NCI-H345 treated with DMSO at 0.1 percent for 48 hours (cell line): Measurements from ENCODE around the gene GAS6.

Source experiments
- DNase-seq: peaks from one replicate; lab custom pipeline; 2025; ENCODE audit not compliant: unreplicated experiment; lab: John Stamatoyannopoulos, UW

GAS6 gene

DNA sequence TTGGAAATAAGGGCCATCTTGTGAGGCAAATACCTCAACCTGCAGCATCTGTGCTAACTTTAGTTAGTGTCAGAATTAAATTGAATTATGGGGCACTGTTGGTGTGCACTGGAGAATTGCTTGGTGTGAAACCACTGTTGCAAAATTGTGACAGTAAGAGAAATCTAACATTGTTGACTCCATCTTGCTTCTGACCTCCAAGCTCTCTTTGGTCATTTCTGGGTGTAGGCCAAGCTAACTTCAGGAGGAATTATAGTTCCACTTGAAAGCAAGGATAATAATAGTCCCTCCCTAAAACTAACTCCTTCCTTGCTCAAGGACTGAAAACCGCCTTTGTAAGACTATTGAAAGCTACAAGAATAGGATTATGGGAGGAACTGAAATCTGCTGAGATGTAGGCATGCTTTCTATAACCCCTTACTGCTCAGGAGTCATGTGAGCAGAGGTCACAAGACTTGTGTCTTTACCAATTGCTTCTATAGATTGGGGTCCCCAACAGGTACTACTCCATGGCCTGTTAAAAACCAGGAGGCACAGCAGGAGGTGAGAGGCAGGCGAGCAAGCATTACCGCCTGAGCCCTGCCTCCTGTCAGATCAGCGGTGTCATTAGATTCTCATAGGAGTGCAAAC, 24.9 kb upstream of the GAS6 start:
- no peak for DNase-seq

DNA sequence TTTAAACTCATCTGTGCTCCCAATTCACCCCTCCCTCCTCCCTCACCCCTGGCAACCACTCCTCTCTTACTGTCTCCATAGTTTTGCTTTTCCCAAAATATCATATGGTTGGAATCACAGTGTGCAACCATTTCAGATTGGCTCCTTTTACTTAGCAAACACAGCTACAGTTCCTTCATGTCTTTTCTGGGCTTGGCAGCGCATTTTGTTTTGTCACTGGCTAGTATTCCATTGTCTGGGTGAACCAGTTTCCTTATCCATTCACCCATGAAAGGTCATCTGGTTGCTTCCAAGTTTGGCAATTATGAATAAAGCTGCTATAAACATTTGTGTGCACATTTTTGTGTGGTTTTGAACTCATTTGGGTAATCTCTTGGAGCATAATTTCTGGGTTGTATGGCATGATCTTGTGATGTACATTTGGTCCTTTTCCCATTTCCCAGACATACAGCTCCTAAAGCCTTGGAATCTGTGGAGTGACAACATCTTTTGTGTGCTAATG, 23.9 kb upstream of the GAS6 start:
- DNase-seq = no peak

DNA sequence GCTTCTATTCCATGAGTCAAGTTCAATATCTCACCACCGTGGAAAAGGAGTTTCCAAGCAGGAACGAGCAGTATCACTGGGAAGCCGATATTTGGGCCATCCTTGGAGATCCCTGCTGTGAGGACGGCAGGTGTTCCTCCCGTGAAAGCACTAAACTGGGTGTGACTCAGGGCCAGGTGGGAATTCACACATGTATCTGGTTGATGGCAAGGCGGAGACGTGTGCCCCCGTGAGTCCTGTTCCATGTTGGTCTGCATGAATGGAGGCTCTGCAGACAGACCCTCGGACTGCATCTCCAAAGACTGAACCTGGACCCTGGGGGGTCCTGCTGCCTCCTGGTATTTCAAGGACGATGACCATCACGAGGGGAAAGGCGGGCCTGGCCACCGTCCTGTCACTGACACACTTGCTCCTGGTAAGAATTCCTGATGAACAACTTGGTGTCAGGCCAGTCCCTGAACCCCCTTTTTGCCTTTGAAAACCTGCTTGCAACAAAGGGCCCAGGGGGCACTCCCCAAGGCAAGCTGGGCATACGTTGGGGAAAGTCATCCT, 22.8 kb upstream of the GAS6 start:
- peak; percentile 33 for DNase-seq

DNA sequence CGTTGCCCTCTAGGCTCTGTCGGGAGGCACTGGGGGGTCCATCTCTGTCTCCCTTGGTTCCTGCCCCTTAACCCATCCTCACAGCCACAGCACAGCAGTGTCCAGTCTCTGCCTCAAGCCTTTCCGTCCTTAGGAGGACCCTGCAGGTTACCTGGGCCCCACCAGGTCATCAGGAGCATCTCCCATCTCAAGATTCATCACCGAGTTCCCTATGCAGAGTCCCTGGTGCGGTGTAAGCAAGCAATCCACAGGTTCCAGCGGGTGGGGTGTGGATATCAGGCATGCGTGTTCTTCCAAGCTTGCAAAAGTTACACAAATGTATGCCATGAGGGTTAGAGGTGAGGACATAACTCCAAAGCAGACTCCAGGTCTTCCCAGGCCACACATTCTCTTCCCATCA, 20.9 kb upstream of the GAS6 start:
- DNase-seq = no peak

DNA sequence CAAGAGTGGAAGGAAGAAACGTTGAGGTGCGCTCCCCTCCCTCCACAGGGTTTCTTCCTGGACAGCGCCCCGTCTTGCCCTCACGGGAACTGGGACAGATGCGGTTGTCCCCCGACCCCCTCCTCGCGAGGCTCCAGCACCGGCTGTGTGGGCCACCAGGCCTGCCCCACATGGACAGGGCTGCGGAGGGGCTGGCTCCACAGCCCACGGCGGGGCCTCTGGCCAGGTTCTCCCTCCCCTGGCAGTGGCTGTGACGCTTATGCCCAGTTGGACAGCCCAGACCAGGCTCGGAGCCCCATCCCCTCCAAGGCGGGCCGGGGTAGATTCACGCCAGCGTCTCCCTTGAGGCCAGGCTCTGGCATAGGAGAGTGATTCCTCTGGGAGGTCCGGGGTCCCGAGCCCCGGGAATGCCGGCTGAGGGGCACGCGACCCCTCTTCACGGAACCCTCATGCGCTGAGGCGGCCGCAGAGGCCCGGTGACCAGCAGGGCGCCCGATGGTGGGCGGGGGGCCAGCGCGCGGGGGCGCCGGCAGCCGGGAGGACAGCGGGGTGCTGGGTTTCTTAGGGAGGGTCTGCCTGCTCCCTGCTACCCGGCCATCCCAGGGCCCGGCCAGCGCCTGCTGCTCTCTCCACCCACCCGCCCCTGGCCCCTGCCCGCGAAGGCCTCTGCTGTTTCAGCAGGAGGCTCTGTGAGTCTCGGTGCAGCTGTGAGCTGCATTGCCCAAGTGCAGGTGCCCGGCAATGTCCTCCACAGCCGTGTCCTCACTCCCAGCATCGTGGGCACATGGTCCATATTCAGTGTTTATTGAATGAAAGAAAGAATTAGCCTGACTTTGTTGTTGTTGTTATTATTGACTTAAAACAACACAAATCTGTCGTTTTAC, 20.3 kb upstream of the GAS6 start:
- DNase-seq = no peak

DNA sequence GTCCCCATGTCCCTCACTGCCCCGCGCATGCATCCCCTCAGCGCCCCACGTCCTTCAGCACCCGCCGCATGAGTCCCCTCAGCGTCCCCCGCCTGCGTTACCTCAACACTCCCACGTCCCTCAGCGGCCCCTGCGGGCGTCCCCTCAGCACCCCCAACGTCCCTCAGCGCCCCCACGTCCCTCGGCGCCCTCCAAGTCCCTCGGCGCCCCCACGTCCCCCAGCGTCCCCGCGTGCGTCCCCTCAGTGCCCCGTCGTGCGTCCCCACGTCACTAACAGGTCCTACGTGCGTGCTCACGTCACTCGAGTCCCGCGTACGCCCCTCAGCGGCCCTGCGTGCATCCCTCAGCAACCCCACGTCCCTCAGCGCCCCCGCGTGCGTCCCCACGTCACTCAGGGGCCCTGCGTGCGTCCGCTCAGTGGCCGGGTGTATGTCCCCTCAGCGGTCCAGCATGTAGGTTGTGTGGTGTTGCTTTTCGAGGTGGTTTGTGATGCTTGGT, 19.5 kb upstream of the GAS6 start:
- DNase-seq = no peak

DNA sequence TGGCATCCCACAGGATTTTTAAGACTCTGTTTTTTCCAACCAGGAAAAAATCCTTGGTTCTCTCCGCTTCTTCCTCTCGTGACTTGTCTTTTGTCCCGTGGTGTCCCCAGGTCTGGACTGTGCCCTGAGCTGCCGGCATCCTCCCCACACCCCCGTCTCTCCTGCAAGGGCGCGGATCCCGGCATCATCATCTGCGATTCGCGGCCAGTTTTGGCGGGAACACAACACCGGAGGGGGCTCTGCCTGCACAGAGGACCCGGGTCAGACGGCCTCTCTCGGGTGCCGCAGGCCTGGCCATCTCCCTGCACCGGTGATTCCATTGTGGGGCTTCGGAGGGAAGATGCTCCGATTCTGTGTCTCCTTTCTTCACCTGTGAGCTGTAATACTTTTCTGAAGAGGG, 18.8 kb upstream of the GAS6 start:
- DNase-seq = no peak

DNA sequence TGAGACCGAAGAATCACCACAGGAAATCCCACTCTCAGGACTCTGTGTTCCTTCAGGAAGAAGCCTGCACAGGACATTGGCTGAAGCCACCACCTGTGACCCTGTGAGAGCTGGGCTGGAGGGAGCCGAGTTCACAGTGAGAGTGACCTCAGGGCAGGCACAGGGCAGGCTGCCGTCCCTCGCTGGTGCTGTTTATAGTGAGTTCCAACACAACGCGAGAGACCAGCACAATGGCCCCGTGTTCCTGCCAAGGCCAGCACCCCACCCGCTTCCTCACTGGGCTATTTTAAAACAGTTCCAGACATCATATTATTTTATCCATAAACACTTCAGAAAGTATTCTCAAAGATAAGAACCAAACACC, 18.4 kb upstream of the GAS6 start:
- no peak for DNase-seq

DNA sequence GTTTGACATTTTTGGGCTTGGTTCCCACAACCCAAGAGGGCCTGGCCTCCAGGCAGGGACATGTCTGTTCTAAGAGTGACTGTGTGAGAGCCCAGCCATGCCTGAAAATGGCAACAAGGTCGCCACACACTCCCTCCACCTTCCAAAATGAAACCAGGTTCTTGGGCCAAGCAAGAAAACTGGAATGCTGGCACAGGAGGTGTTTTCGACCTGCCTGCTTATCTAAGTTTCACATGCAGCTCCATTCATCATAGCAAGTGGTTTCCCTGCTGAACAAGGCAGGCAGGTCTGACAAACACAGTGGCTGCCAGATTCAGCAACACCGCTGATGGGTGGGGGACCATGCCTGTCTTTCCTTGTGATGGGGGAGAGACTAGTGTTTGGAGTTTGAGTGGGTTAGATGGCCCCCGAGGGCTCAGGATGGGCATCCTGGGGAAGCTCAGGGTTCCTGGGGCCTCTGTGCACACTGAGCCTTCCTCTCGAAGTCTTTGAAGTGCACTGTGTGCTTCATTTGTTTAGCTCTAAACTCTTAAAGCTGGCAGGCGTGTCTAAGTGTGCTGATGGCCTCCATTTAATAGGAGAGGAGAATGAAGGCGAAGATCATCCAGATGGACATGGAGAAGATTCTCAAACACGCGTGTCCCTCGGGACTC, 17.9 kb upstream of the GAS6 start:
- peak; percentile 22 for DNase-seq

DNA sequence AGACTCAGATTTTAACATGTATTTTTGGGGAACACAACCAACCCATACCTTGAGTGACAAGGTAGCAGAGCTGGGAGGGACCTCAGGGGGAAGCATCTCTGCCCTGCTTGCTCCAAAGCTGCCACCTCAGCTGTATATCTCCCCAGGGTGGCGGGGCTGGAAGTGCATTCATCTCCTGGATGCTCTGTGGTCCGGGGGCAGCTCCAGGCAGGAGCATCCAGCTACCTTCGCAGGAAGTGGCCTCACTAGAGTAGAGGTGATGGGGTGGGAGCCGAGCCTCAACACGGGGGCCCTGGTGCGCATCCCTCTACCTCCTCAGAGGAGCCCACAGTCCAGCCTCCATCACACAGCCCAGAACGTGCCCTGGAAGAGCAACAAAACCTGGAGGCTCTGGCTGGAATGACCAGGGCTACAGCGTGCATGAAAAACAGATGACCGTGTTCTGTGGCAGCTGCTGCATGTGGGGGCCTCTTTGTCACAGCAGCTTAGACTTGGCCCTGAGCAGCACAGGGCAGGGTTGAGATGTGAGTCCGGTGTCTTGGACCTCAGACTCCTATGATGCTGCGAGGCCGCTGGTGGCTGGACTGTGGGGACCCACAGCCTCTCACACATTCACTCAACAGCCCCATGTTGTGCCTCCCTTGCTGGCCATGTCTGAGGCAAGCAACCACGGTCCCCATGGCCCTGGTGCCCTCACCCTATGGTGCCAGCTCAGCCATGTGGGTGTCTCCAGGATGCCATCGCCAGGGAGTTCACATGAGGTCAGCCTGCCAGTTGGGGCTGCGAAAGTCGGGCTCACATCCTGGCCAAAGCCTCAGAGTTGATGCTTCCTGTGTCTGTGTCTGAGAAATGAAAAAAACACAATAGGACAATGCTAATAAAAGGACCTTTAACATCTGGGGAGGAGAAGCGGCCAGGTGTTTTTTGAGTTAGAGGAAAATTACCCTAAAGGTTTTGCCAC, 17.1 kb upstream of the GAS6 start:
- DNase-seq = no peak

DNA sequence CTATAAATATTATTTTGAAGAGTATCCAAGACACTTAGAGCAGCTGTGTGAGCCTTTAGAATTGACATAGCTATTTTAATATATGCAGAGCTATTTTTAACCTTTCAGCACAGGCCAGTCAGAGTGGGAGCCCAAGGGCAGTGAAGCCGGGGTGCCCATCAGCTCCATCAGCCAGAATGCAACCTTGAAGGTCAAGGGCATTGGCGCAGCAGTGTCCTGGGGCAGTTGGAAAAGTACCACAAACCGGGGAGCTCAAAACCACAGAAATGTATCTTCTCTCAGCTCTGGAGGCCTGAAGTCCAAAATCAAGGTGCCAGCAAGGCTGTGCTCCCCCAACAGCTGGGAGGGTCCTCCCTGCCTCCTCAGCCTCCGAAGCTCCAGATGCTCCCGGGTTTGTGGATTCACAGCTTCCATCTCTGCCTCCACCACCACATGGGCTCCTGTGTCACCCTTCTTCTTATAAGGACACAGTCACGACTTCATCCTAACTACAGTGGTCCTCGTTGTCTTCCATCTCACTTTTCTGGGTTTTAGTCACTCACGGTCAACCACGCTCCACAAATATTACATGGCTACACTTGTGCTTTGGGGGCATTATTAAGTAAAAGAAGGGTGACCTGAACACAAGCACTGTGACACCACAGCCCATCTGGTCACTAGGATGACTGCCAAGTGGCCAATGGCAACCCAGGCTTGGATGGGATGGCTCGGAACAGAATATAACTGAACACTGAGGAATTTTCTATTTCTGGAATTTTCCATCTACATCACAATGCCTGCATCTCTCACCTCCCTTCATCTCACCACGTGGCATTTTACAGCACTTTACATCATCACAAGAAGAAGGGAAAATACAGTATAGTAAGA, 15.9 kb upstream of the GAS6 start:
- DNase-seq = no peak

DNA sequence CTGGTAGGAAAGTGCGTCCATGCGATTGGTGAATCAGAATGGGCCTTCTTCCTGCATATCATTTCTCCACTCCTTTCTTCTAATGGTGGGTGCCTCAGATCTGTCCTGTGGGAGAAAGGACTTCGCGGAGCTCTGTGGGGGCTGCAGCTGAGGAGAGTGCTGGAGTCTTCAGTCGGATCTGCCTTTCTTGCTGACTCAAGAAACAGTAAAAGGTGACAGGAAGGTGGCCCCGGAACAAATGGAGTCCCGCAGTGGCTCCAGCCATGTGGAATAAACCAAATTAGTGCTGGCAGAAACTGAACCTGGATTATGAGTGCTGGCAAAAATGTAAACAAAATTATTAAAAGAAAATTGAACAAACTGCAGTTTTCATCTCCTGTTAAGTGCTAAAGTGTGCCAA, 15.1 kb upstream of the GAS6 start:
- DNase-seq = no peak

DNA sequence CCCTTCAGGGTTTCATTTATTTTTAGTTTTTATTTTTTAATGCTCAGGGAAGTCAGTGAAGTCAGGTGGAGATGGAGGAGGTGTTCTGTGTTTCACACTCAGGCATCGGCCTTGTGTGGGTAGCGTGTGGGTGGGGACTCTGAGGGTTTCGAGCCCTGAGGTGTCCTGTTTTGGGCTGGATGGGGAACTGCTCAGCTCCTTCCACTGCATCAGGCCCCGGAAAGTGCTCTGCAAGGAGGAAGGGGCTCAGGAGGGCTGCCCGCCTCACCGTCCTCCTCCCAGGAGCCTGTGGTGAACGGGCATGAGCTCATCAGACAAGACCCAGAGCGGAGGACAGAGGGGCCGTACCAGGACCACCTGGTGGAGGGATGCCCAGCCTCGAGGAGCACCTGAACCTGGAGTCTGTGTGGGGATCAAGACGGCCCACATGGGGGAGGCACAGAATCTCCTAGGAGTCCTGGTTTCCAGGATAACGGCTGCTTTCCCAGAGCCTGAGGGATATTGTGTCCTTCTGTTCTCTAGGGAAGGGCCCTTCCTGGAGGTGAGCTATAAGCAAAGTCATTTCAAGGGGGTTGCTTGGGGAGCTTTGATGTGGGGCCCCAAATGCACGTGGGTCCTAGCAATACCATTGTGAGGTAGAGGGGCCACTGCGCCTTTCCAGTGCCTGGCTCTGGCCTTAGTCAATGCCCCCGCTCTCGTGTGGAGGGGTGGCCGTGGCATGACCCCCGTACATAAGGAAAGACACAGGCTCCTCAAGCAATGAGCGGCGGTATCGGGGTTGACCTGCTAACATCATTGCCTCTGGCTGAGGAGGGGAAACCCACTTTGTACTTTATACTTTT, 13.5 kb upstream of the GAS6 start:
- DNase-seq = no peak

DNA sequence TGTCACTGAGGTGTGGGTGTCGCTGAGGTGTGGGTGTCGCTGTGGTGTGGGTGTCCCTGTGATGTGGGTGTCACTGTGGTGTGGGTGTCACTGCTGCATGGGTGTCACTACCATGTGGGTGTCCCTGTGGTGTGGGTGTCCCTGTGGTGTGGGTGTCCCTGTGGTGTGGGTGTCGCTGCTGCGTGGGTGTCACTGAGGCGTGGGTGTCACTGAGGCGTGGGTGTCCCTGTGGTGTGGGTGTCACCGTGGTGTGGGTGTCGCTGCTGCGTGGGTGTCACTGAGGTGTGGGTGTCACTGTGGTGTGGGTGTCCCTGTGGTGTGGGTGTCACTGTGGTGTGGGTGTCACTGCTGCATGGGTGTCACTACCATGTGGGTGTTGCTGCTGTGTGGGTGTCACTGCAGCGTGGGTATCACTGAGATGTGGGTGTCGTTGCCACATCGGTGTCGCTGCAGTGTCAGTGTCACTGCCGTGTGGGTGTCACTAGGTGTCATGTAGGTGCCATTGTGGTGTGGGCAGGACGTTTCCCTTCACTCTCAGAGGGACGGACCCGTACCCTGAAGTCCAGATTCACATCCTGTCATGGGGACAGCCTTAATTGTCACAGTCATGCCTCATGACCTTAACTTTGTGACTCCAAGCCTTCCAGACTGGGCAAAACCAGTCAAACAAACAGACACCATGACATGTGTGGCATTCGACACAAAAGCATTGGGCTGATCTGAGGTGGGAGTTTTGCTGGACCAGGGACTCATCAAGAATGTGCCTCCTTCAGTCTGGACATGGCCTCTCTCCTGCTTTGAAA, 12.7 kb upstream of the GAS6 start:
- no peak for DNase-seq

DNA sequence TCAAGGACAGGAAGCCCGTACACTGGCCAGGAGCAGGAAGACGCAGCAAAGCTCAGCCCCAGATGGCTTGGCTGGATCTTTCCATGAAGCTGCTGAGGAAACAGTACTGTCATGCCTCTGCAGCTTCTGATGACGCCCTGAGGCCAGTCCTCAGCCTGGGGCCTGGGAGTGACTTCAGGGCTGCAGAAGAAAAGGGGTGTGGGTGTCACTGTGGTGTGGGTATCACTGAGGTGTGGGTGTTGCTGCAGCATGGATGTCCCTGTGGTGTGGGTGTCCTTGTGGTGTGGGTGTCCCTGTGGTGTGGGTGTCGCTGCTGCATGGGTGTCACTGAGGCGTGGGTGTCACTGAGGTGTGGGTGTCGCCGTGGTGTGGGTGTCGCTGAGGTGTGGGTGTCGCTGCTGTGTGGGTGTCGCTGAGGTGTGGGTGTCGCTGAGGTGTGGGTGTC, 12.0 kb upstream of the GAS6 start:
- DNase-seq = no peak

DNA sequence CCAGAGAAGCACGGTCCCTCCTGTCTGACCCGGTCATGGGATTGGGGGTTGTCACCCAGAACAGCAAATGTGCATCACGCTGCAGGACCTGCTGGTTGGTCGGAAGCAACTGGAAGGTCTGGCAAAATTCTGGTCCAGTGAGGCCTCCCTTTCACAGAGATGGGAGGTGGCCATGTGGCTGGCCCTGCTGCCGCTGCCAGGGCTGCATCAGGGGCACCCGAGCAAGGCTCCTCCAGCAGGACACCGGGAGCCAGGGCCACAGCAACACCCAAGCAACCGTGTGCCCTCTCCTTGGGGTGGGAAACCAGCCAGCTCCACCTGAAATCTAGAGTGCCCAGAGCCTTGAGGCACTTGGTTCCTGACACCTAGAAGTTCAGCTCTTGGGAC, 11.5 kb upstream of the GAS6 start:
- no peak for DNase-seq

DNA sequence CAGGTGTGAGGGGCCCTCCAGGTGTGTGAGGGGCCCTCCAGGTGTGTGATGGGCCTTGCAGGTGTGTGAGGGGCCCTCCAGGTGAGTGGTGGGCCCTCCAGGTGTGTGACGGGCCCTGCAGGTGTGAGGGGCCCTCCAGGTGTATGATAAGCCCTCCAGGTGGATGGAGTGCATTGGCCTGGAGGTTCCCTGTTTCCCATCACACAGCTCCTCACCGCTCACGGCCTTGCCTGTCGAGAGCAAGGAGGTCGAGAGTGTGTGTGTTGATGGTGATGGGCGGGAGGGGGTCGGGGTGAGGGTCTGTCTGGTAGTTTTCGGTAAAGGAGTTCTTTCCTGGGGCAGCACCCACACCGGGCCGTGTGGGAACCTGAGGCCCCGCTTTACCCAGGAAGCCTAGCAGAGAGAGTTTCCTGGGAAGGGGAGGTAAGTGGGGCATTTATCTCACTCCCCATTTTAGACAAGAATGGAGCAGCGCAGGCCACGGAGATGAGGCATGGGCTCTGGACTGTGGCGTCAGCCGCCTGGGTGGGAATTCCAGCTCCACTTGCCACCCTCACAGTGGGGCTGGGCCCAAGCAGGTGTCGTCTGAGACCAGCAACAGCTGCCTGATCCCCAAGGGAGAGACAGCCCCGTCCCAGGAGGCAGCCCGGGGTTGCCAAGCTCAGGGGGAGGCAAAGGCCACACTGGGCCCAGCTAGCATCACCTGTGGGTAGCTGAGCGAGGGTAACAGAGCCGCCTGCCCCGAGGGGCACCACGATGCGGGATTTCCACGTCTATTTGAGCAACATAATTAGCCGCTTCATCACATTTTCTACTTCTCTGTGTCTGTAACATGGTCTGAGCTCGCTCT, 10.9 kb upstream of the GAS6 start:
- no peak for DNase-seq
